ENCODE results near the gene OR2M2. TPM values are rescaled to one million over a fixed set of nuclear protein-coding genes. Genes with fewer than 3 reads are reported as not detected.

The OR2M2 gene
- total RNA-seq, 2 experiments from 2014 or later: not detected

DNA sequence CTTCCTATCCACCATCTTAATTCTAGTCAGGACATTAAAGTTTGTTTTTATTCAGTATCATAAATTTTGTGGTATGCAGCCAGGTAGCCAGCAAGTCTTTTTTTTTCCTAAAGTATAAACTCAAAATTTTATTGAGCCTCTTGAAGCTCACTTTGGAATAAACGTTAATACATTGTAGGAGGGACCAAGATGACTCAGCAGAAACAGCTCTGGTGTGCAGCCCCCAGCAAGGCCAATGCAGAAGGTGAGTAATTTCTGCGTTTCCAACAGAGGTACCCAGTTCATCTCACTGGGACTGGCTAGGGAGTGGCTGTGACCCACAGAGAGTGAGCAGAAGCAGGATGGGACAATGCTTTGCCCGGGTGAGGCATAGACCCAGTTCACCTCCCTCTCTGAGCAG, 12.7 kb downstream of the OR2M2 start:
- CTCF ChIA-PET: no interaction called here
- no peak for DNase-seq
- Mint-ChIP-seq H3K27ac (no peak overlapping the region), H3K9me3 (ENCODE audit: low read depth) (no peaks in the 10 kb centered on the region), H3K36me3 (ENCODE audit: low read depth) (no peaks in the 10 kb centered on the region), H3K4me3 (no peak overlapping the region), H3K4me1 (no peaks in the 10 kb centered on the region), H3K27me3 (peaks cover 10% of the 10 kb centered on the region)
- ATAC-seq: no peak
- intact Hi-C loops (cut with DNase I, micrococcal nuclease): no loop called here
- POLR2A ChIA-PET: no interaction called here

DNA sequence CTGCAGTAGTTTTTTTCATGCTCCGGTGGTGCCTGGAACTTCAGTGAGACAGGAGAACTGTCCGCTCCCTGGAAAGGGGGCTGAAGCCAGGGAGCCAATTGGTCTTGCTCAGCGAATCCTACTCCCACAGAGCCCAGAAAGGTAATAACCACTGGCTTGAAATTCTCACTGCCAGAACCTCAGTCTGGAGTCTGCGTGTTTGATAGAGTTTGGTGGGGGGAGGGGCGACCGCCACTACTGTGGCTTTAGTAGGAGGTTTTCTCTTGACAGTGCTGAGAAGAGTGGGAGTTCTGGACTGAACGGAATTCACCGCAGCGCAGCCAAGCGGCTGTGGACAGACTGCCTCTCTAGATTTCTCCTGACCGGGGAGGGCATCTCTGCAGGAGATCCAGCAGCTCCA, 14.4 kb downstream of the OR2M2 start:
- H3K9me3 Mint-ChIP-seq (ENCODE audit: low read depth): peaks cover under 1% of the 10 kb centered on the region
- CTCF ChIA-PET: interaction anchor here (0.7 kb wide), 1 partner anchor 12 kb away, joined by 4 read pairs; no protein-coding TSS in a partner anchor
- no peak overlapping the region for H3K27ac Mint-ChIP-seq
- POLR2A ChIA-PET: no interaction called here
- peaks cover 10% of the 10 kb centered on the region for H3K27me3 Mint-ChIP-seq
- DNase-seq (no peak), ATAC-seq (no peak)
- H3K4me3 Mint-ChIP-seq: no peak overlapping the region
- intact Hi-C loops (cut with DNase I, micrococcal nuclease): no loop called here
- no peaks in the 10 kb centered on the region for H3K36me3 Mint-ChIP-seq (ENCODE audit: low read depth)
- no peaks in the 10 kb centered on the region for H3K4me1 Mint-ChIP-seq

DNA sequence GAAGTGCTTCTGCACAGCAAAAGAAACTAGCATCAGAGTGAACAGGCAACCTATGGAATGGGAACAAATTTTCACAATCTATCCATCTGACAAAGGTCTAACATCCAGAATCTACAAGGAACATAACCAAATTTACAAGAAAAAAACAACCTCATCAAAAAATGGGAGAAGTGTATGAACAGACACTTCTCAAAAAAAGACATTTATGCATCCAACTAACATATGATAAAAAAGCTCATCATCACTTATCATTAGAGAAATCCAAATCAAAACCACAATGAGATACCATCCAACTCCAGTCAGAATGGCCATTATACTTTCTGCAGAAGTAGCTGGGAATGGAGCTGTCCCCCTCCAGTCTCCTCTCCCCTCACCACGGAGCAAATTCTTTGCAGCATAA, 19.5 kb downstream of the OR2M2 start:
- POLR2A ChIA-PET: no interaction called here
- DNase-seq: no peak
- Mint-ChIP-seq H3K27ac (no peak overlapping the region), H3K36me3 (ENCODE audit: low read depth) (no peaks in the 10 kb centered on the region), H3K4me1 (no peaks in the 10 kb centered on the region), H3K4me3 (no peak overlapping the region), H3K9me3 (ENCODE audit: low read depth) (peaks cover 8% of the 10 kb centered on the region), H3K27me3 (peaks cover 3% of the 10 kb centered on the region)
- intact Hi-C loops (cut with DNase I, micrococcal nuclease): no loop called here
- CTCF ChIA-PET: no interaction called here
- ATAC-seq: no peak

DNA sequence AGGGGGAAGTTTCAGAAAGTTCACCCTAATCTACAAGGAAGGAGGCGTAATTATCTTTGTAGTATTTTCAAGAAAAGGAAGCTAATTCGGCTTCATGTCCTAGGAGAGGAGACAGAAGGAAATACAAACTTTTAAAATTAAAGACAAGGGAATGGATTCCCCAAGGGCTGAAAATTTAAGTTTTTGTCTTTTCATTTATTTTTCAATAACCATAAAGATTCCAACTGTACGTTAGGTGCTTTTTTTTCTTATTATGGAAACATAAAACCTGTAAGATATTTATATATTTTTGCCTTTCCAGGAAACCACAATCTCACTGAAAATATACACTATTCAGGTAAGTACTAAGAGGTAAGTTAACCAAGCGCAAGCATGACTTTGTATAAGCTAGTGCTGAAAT, 22.3 kb downstream of the OR2M2 start, which contains the start of gene OR2M3:
Gene OR2M3 (plus strand): TSS at position 301 of the 400 bp plus-strand sequence. CDS start 5,803 bp downstream, outside the sequence.
- CTCF ChIA-PET: no interaction called here
- no peaks in the 10 kb centered on the region for H3K27me3 Mint-ChIP-seq
- ATAC-seq: no peak
- POLR2A ChIA-PET: no interaction called here
- H3K9me3 Mint-ChIP-seq (ENCODE audit: low read depth): peaks cover 8% of the 10 kb centered on the region
- H3K4me3 Mint-ChIP-seq: no peak within 1 kb of the TSS
- no peak within 1 kb of the TSS for H3K27ac Mint-ChIP-seq
- intact Hi-C loops (cut with DNase I, micrococcal nuclease): no loop called here
- no peak for DNase-seq
- H3K36me3 Mint-ChIP-seq (ENCODE audit: low read depth): no peaks in the 10 kb centered on the region
- no peaks in the 10 kb centered on the region for H3K4me1 Mint-ChIP-seq

DNA sequence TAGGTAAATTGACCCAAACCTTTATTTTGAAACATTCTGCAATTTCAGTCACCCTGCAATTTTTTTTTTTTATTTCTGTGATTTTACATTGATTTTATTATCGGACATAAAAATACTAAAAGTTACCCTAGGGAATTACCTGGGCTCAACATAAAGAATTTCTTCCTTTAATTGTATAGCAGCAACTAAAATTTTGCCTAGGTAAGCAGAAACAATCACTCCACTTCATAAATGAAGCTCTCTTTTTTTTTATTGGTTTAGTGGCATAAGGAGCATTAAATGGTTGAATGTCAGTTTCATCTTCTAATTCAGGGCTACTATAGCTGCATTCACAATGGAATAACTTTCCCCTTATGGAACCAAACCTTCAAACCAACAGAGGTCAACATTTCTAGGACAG, 41.3 kb downstream of the OR2M2 start:
- POLR2A ChIA-PET: no interaction called here
- Mint-ChIP-seq H3K4me1 (no peaks in the 10 kb centered on the region), H3K4me3 (no peak overlapping the region), H3K9me3 (ENCODE audit: low read depth) (peaks cover 2% of the 10 kb centered on the region), H3K27me3 (peaks cover 6% of the 10 kb centered on the region), H3K36me3 (ENCODE audit: low read depth) (no peaks in the 10 kb centered on the region), H3K27ac (no peak overlapping the region)
- ATAC-seq: no peak
- intact Hi-C loops (cut with DNase I, micrococcal nuclease): no loop called here
- CTCF ChIA-PET: no interaction called here
- DNase-seq: no peak

DNA sequence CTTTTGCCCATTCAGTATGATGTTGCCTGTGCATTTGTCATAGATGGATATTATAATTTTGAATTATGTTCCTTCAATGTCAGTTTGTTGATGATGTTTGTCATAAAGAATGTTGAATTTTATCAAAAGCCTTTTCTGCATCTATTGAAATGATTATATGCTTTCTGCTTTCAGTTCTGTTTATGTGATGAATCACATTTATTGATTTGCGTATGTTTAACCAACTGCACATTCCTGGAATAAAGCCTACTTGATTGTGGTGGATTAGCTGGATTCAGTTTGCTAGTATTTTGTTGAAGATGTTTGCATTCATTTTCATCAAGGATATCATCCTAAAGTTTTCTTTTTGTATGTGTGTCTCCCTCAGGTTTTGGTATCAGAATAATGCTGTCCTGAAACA, 50.9 kb downstream of the OR2M2 start:
- POLR2A ChIA-PET: no interaction called here
- H3K4me3 Mint-ChIP-seq: no peak overlapping the region
- no peak overlapping the region for H3K27ac Mint-ChIP-seq
- CTCF ChIA-PET: no interaction called here
- H3K27me3 Mint-ChIP-seq: peaks cover 6% of the 10 kb centered on the region
- H3K9me3 Mint-ChIP-seq (ENCODE audit: low read depth): no peaks in the 10 kb centered on the region
- intact Hi-C loops (cut with DNase I, micrococcal nuclease): no loop called here
- no peak for ATAC-seq
- H3K4me1 Mint-ChIP-seq: no peaks in the 10 kb centered on the region
- H3K36me3 Mint-ChIP-seq (ENCODE audit: low read depth): no peaks in the 10 kb centered on the region
- DNase-seq: no peak

DNA sequence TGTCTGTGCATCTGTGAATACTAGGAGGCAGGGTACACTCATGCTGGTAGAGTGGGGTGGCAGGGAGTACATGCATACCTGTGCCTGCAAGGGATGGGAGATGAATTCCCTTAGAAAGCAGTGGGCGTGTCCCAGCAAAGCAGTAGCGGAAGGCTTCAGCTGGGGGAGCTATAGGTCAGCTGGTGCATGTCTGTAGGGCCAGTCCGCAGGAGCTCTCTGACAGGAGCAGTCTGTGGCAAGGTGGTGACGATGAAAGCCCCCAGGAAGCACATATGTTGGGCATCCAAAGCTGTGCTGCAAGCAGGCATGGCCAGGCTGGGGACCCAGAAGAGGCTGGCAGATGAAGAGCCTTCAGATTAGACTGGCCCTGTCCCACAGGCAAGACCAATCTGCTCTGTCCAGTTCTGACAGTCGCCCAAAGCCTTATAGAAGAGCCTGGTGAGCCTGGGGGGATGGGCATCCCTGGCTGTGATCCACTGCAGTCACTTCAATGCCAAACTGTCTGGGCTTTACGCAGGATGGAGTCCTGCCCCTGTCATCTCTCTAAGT, 54.8 kb downstream of the OR2M2 start:
- CTCF ChIA-PET: no interaction called here
- H3K27me3 Mint-ChIP-seq: peaks cover 11% of the 10 kb centered on the region

More for the DNA sequence above, 54.8 kb downstream of the OR2M2 start:
- H3K27ac Mint-ChIP-seq: no peak overlapping the region
- POLR2A ChIA-PET: no interaction called here
- H3K4me1 Mint-ChIP-seq: no peaks in the 10 kb centered on the region
- H3K4me3 Mint-ChIP-seq: no peak overlapping the region
- intact Hi-C loops (cut with DNase I, micrococcal nuclease): no loop called here
- DNase-seq (no peak), ATAC-seq (no peak)
- H3K36me3 Mint-ChIP-seq (ENCODE audit: low read depth): no peaks in the 10 kb centered on the region
- no peaks in the 10 kb centered on the region for H3K9me3 Mint-ChIP-seq (ENCODE audit: low read depth)

Other genes with a start within 250 kb of the OR2M2 start
- not detected for gene OR2AJ1, start 249.9 kb upstream of the OR2M2 start, total RNA-seq
- not detected for gene OR2L8, start 226.0 kb upstream of the OR2M2 start, total RNA-seq
- gene OR2AK2, start 209.6 kb upstream of the OR2M2 start, total RNA-seq: not detected
- not detected for gene OR2L5, start 161.2 kb upstream of the OR2M2 start, total RNA-seq
- gene OR2L2, start 144.8 kb upstream of the OR2M2 start, total RNA-seq: under 1 TPM; 0.11 to 0.12 TPM
- not detected for gene OR2L3, start 128.0 kb upstream of the OR2M2 start, total RNA-seq
- gene OR2L13, start 79.6 kb upstream of the OR2M2 start, total RNA-seq: not detected
- not detected for gene OR2M5, start 29.7 kb upstream of the OR2M2 start, total RNA-seq
- not detected for gene OR2M3, start 22.4 kb downstream of the OR2M2 start, total RNA-seq
- gene OR2M4, start 56.6 kb downstream of the OR2M2 start, total RNA-seq: not detected
- gene OR2T33, start 103.2 kb downstream of the OR2M2 start, total RNA-seq: not detected
- not detected for gene OR2T12, start 128.6 kb downstream of the OR2M2 start, total RNA-seq
- not detected for gene OR2M7, start 149.7 kb downstream of the OR2M2 start, total RNA-seq
- not detected for gene OR14C36, start 174.0 kb downstream of the OR2M2 start, total RNA-seq
- not detected for gene OR2T4, start 186.8 kb downstream of the OR2M2 start, total RNA-seq
- gene OR2T6, start 200.9 kb downstream of the OR2M2 start, total RNA-seq: not detected
- gene OR2T1, start 228.2 kb downstream of the OR2M2 start, total RNA-seq: not detected